ENCODE measurements around the gene DHX16.

DHX16 gene

GRCh38 chr6:30654798-30655742 is 17.7 kb downstream of the DHX16 start:
- TF ChIP-seq CTCF (IDR thresholded peaks at IDR 0.05; ENCODE audit: insufficient read depth, low read depth, low read length, missing control alignments): no peak
- H3K4me3 ChIP-seq (ENCODE audit: low read length): no peak overlapping the region
- no peak for DNase-seq (ENCODE audit: low read depth)

GRCh38 chr6:30651143-30651542 is 21.7 kb downstream of the DHX16 start:
- no peak for TF ChIP-seq CTCF (IDR thresholded peaks at IDR 0.05; ENCODE audit: insufficient read depth, low read depth, low read length, missing control alignments)
- no peak for DNase-seq (ENCODE audit: low read depth)
- H3K4me3 ChIP-seq (ENCODE audit: low read length): no peak overlapping the region

- TF ChIP-seq CTCF (IDR thresholded peaks at IDR 0.05; ENCODE audit: insufficient read depth, low read depth, low read length, missing control alignments): no peak
- peak; percentile 57 for DNase-seq (ENCODE audit: low read depth)
- peak overlapping the region; percentile 71 for H3K4me3 ChIP-seq (ENCODE audit: low read length)
Measured at GRCh38 chr6:30647242-30648116, 25.3 kb downstream of the DHX16 start.

GRCh38 chr6:30646450-30647241 is 26.2 kb downstream of the DHX16 start, which contains the start of gene C6orf136:
C6orf136 (plus strand) TSS chr6:30647133; CDS start chr6:30647232, 99 bp downstream.
- H3K4me3 ChIP-seq (ENCODE audit: low read length): peak within 1 kb of the TSS; percentile 71
- DNase-seq (ENCODE audit: low read depth): peak; percentile 93
- TF ChIP-seq CTCF (IDR thresholded peaks at IDR 0.05; ENCODE audit: insufficient read depth, low read depth, low read length, missing control alignments): no peak

GRCh38 chr6:30645989-30646388 is 26.8 kb downstream of the DHX16 start:
- H3K4me3 ChIP-seq (ENCODE audit: low read length): no peak overlapping the region
- DNase-seq (ENCODE audit: low read depth): no peak
- no peak for TF ChIP-seq CTCF (IDR thresholded peaks at IDR 0.05; ENCODE audit: insufficient read depth, low read depth, low read length, missing control alignments)

GRCh38 chr6:30644769-30645168 is 28.0 kb downstream of the DHX16 start:
- no peak for TF ChIP-seq CTCF (IDR thresholded peaks at IDR 0.05; ENCODE audit: insufficient read depth, low read depth, low read length, missing control alignments)
- DNase-seq (ENCODE audit: low read depth): no peak
- no peak overlapping the region for H3K4me3 ChIP-seq (ENCODE audit: low read length)
